Activated CD8-positive, alpha-beta memory T cell treated with anti-CD3 and anti-CD28 coated beads for 36 hours (primary cell): Measurements from ENCODE around the gene CCDC200. TPM values are rescaled to one million over a fixed set of nuclear protein-coding genes. Genes with fewer than 3 reads are reported as not detected.
"Not testable (repeated sequence)": the region's sequence is repeated elsewhere in the genome, so short reads cannot be mapped to it uniquely, and the experiment has no call there.

Experiments used
- CTCF ChIA-PET: fragments of 350-600 bp; sonication (Branson Sonifier 250); formaldehyde crosslinking; loops from one replicate; lab custom pipeline; 2021; ENCODE audit warnings: antibody characterized with exemption; lab: Charles Lee
- POLR2A ChIA-PET: fragments of 350-600 bp; sonication (Branson Sonifier 250); formaldehyde crosslinking; loops from one replicate; lab custom pipeline; 2021; ENCODE audit warnings: antibody characterized with exemption; lab: Charles Lee
- total RNA-seq, 2 experiments: library from RNA; stranded (reverse); gene quantifications; one replicate each; pipeline ENCODE4 v1.2.3, GENCODE V29; 2021

CCDC200 gene
- total RNA-seq, 2 experiments from 2014 or later = 0.31 TPM; not detected in 1

GRCh38 chr17:43217614-43218087 is 10.8 kb downstream of the CCDC200 start:
- POLR2A ChIA-PET = interaction anchor here (1.0 to 1.4 kb wide), 2 partner anchors 97 to 143 kb away, joined by 3 read pairs; no protein-coding TSS in a partner anchor
- CTCF ChIA-PET = no interaction called here

- POLR2A ChIA-PET = interaction anchor here (0.6 to 1.4 kb wide), 3 partner anchors 98 to 144 kb away, joined by 3 to 10 read pairs (median 3); no protein-coding TSS in a partner anchor
- CTCF ChIA-PET = no interaction called here
Measured at GRCh38 chr17:43216762-43217613, 11.4 kb downstream of the CCDC200 start.

- POLR2A ChIA-PET = interaction anchor here (0.6 kb wide), 1 partner anchor 100 kb away, joined by 10 read pairs; no protein-coding TSS in a partner anchor
- CTCF ChIA-PET = no interaction called here
Measured at GRCh38 chr17:43216369-43216761, 12.1 kb downstream of the CCDC200 start.

GRCh38 chr17:43215341-43215740 is 13.1 kb downstream of the CCDC200 start:
- POLR2A ChIA-PET = no interaction called here

DNA sequence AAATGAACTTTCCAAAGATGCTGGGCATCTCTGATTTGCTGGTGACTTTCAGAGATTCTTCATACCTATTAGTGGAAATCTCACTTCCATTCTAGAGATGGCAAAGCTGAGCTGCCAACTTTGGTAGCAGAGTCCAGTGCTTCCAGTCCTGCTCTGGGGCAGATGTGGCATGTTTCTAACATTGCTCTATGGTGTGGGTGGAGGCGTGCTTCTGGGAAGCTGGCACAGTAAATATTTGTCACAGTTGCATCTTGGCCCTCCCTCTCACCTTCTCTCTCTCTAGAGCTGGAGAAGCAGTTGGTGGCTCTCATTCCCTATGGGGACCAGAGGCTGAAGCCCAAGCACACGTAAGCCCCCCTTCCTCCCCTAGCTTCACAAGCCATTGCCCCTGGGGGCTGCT is 14.9 kb downstream of the CCDC200 start:
- ChIA-PET POLR2A (interaction anchor here (0.7 to 0.8 kb wide), 2 partner anchors 102 to 694 kb away, joined by 6 to 10 read pairs; partner anchors contain the start of gene MPP2), CTCF (interaction anchor here (0.6 to 1.3 kb wide), 3 partner anchors 15 to 102 kb away, joined by 3 read pairs; no protein-coding TSS in a partner anchor)

More at GRCh38 chr17:43215341-43215740, 13.1 kb downstream of the CCDC200 start:
- CTCF ChIA-PET = no interaction called here

DNA sequence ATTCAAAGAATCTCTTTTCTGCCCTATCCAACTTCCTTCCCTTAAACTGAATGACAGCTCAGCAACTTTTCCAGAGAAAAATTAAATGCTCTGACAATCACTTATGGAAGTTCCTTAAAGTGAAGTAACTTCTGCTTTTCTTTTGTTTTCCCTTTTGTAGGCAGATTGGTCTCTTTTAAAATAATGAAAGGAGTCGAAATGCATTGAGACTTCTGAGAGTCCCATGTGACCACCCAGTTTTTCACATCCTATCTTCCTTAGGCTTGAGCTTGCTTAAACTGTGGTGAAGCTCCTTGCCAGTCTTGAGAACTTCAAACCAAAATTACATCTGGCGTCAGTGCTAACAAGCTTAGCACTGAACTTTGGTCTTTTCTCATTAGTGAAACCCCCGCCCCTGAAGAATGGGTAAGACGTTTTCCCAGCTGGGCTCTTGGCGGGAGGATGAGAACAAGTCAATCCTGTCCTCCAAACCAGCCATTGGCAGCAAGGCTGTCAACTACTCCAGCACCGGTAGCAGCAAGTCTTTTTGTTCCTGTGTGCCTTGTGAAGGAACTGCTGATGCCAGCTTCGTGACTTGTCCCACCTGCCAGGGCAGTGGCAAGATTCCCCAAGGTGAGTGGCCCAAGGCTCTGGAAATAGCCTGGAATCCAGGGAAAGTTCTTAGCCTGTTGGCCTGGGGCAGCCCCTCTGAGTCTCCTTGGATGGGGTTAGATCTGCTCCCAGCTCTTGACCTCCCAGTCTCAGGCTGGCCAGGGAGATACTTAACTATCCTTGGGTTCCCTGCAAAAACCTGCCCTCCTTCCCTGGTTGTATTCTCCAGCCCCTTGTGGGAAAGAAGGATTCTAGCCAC is 15.6 kb downstream of the CCDC200 start:
- CTCF ChIA-PET = interaction anchor here (1.2 to 1.3 kb wide), 2 partner anchors 97 to 103 kb away, joined by 3 read pairs; no protein-coding TSS in a partner anchor
- POLR2A ChIA-PET = interaction anchor here (0.5 to 2.8 kb wide), 3 partner anchors 88 to 186 kb away, joined by 3 to 29 read pairs (median 5); partner anchors contain the start of genes ARL4D and BRCA1

GRCh38 chr17:43211480-43212402 is 16.7 kb downstream of the CCDC200 start, which contains the start of gene TMEM106A:
Gene TMEM106A (plus strand): TSS chr17:43211875. CDS start chr17:43213042, 1,167 bp downstream.
- ChIA-PET CTCF (no interaction called here), POLR2A (interaction anchor here (0.6 to 2.8 kb wide), 8 partner anchors 14 to 1518 kb away, joined by 3 to 29 read pairs (median 4); partner anchors contain the start of genes BRCA1 and NBR1)

DNA sequence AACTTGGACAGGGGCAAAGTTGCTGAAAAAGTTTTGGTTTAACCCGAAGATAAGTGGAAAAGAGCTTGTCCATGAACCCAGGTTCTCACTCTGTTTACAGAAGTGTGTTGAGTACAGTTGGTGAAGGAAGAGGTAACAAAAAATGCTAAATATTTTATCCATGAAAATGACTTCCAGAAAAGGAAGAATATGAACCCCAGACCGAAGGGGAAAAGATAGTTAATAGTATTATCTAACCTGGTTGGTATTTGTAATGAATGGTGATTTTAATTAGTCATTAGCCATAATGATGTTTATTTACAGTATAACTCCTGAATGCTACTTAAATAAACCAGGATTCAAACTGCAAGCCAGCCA is 17.3 kb downstream of the CCDC200 start:
- CTCF ChIA-PET = no interaction called here

GRCh38 chr17:43210576-43210975 is 17.8 kb downstream of the CCDC200 start:
- POLR2A ChIA-PET = interaction anchor here (2.8 kb wide), 1 partner anchor 105 kb away, joined by 29 read pairs; no protein-coding TSS in a partner anchor
- CTCF ChIA-PET = no interaction called here

More for the DNA sequence above, 17.3 kb downstream of the CCDC200 start:
- POLR2A ChIA-PET = interaction anchor here (0.6 to 2.8 kb wide), 4 partner anchors 13 to 1025 kb away, joined by 3 to 29 read pairs (median 4); no protein-coding TSS in a partner anchor

- CTCF ChIA-PET, POLR2A ChIA-PET: not testable (repeated sequence)
Measured at GRCh38 chr17:43203013-43203412, 25.4 kb downstream of the CCDC200 start.

DNA sequence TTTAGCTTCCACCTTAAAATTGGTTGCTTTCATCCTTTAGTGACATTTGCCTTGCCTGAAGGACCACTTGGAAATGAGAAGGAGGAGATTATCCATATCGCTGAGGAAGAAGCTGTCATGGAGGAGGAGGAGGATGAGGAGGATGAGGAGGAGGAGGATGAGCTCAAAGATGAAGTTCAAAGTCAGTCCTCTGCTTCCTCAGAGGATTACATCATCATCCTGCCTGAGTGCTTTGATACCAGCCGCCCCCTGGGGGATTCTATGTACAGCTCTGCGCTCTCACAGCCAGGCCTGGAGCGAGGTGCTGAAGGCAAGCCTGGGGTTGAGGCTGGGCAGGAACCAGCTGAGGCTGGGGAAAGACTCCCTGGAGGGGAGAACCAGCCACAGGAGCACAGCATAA is 28.3 kb downstream of the CCDC200 start:
- ChIA-PET POLR2A (interaction anchor here (1.2 to 1.6 kb wide), 2 partner anchors 115 to 116 kb away, joined by 3 to 7 read pairs; no protein-coding TSS in a partner anchor), CTCF (interaction anchor here (0.6 to 1.3 kb wide), 2 partner anchors 115 to 167 kb away, joined by 4 read pairs; no protein-coding TSS in a partner anchor)

DNA sequence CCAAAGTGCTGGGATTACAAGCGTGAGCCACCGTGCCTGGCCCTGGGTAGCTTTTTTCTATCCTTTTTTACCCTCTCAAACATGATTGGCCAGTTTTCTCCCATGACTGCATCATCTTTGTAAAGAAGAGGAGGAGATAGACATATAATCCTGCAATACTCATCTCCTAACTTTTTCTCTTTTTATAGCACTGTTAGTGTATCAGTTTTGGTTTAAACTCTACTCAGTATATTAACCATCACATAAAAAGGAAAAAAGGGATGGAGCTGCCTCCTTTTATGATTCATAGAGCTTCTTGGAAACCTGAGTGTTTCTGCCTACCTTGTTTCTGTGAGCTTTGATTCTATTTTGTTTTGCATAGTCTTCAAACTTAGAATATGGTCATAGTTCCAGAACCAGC is 28.8 kb downstream of the CCDC200 start:
- ChIA-PET CTCF (interaction anchor here (0.6 to 1.3 kb wide), 3 partner anchors 116 to 470 kb away, joined by 3 to 4 read pairs (median 4); no protein-coding TSS in a partner anchor), POLR2A (interaction anchor here (1.2 to 1.6 kb wide), 2 partner anchors 115 to 116 kb away, joined by 3 to 7 read pairs; no protein-coding TSS in a partner anchor)

GRCh38 chr17:43193251-43193650 is 35.2 kb downstream of the CCDC200 start:
- ChIA-PET CTCF (no interaction called here), POLR2A (no interaction called here)

- POLR2A ChIA-PET, CTCF ChIA-PET: not testable (repeated sequence)
Measured at GRCh38 chr17:43186656-43187055, 41.8 kb downstream of the CCDC200 start.

DNA sequence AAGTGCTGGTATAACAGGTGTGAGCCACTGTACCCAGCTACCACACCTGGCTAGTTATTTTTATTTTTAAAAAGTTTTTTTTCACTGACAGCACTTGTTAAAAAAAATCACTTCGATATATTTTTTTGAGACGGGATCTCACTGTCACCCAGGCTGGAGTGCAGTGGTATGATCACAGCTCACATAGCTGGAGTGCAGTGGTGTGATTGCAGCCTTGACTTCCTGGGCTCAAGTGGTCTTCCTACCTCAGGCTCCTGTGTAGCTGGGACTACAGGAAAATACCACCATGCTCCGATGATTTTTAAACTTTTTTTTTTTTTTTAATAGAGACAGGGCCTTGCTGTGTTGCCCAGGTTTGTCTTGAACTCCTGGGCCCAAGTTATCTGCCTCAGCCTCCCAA is 44.5 kb downstream of the CCDC200 start:
- CTCF ChIA-PET = no interaction called here

GRCh38 chr17:43176119-43176570 is 52.3 kb downstream of the CCDC200 start:
- CTCF ChIA-PET = interaction anchor here (0.5 to 0.7 kb wide), 2 partner anchors 50 to 173 kb away, joined by 3 to 4 read pairs; no protein-coding TSS in a partner anchor
- POLR2A ChIA-PET = no interaction called here

More for the DNA sequence above, 44.5 kb downstream of the CCDC200 start:
- POLR2A ChIA-PET = interaction anchor here (0.7 kb wide), 1 partner anchor 1828 kb away, joined by 3 read pairs; no protein-coding TSS in a partner anchor
